Endothelial cell (in vitro differentiated cells): ENCODE data around the gene GGPS1. TPM values are rescaled to one million over a fixed set of nuclear protein-coding genes. Genes with fewer than 3 reads are reported as not detected.

Source experiments
- DNase-seq: peaks from one replicate; pipeline ENCODE4 v3.0.0; 2021; ENCODE audit warnings: low spot score
- H3K27ac Mint-ChIP-seq: one replicate; pipeline ENCODE4 v1.8.0; 2021; ENCODE audit warnings: mixed read lengths, inconsistent platforms; ENCODE audit not compliant: unreplicated experiment
- H3K27me3 Mint-ChIP-seq: one replicate; pipeline ENCODE4 v1.8.0; 2021; ENCODE audit warnings: mild to moderate bottlenecking, moderate library complexity, mixed read lengths, inconsistent platforms; ENCODE audit not compliant: unreplicated experiment
- H3K36me3 Mint-ChIP-seq: one replicate; pipeline ENCODE4 v1.8.0; 2021; ENCODE audit warnings: mild to moderate bottlenecking, low read depth, mixed read lengths, inconsistent platforms; ENCODE audit not compliant: unreplicated experiment
- H3K4me1 Mint-ChIP-seq: one replicate; pipeline ENCODE4 v1.8.0; 2021; ENCODE audit warnings: mild to moderate bottlenecking, mixed read lengths, inconsistent platforms; ENCODE audit not compliant: unreplicated experiment
- H3K4me3 Mint-ChIP-seq: one replicate; pipeline ENCODE4 v1.8.0; 2021; ENCODE audit warnings: mild to moderate bottlenecking, mixed read lengths, inconsistent platforms; ENCODE audit not compliant: unreplicated experiment
- H3K9me3 Mint-ChIP-seq: one replicate; pipeline ENCODE4 v1.8.0; 2021; ENCODE audit warnings: mixed read lengths, inconsistent platforms; ENCODE audit not compliant: unreplicated experiment
- CTCF ChIP-seq: fragments of 200-600 bp; sonication (generic); IDR thresholded peaks from one replicate; pipeline ENCODE4 v1.5.0; 2021; ENCODE audit warnings: antibody characterized with exemption; ENCODE audit not compliant: unreplicated experiment
- total RNA-seq: library from RNA; stranded (reverse); fragmentation: NEBNext Ultra II Directional; extraction: Animal tissue kit (Norgen Biotek cat#: 25700); gene quantifications from one replicate; pipeline ENCODE4 v1.2.1, GENCODE V29; 2021; ENCODE audit not compliant: unreplicated experiment

Gene GGPS1
- total RNA-seq, 1 donor from 2014 or later = 40.4 TPM

- Mint-ChIP-seq H3K4me1 (peaks cover 15% of the 10 kb centered on the region), H3K9me3 (no peaks in the 10 kb centered on the region), H3K27ac (no peak overlapping the region), H3K36me3 (no peaks in the 10 kb centered on the region), H3K4me3 (no peak overlapping the region), H3K27me3 (peaks cover 3% of the 10 kb centered on the region)
- no peak for DNase-seq
- no peak for TF ChIP-seq CTCF
These were observed 44.1 kb upstream of the GGPS1 start for GRCh38 chr1:235284231-235284769.

GRCh38 chr1:235286667-235287066, 41.7 kb upstream of the GGPS1 start:
- H3K9me3 Mint-ChIP-seq = no peaks in the 10 kb centered on the region
- no peak overlapping the region for H3K27ac Mint-ChIP-seq
- TF ChIP-seq CTCF = no peak
- peaks cover 15% of the 10 kb centered on the region for H3K4me1 Mint-ChIP-seq
- peaks cover 3% of the 10 kb centered on the region for H3K27me3 Mint-ChIP-seq
- no peak overlapping the region for H3K4me3 Mint-ChIP-seq
- H3K36me3 Mint-ChIP-seq = no peaks in the 10 kb centered on the region
- no peak for DNase-seq

GRCh38 chr1:235287208-235287882, 41.0 kb upstream of the GGPS1 start:
- DNase-seq = no peak
- H3K27ac Mint-ChIP-seq = peak overlapping the region; percentile 72

GRCh38 chr1:235289859-235290739, 38.3 kb upstream of the GGPS1 start:
- H3K4me1 Mint-ChIP-seq = peaks cover 16% of the 10 kb centered on the region
- H3K9me3 Mint-ChIP-seq = no peaks in the 10 kb centered on the region

More at GRCh38 chr1:235287208-235287882, 41.0 kb upstream of the GGPS1 start:
- TF ChIP-seq CTCF = no peak
- no peaks in the 10 kb centered on the region for H3K36me3 Mint-ChIP-seq
- no peaks in the 10 kb centered on the region for H3K9me3 Mint-ChIP-seq
- H3K4me3 Mint-ChIP-seq = no peak overlapping the region
- H3K27me3 Mint-ChIP-seq = peaks cover 3% of the 10 kb centered on the region
- peaks cover 16% of the 10 kb centered on the region for H3K4me1 Mint-ChIP-seq

More at GRCh38 chr1:235289859-235290739, 38.3 kb upstream of the GGPS1 start:
- Mint-ChIP-seq H3K27me3 (peaks cover 3% of the 10 kb centered on the region), H3K36me3 (no peaks in the 10 kb centered on the region), H3K27ac (no peak overlapping the region), H3K4me3 (no peak overlapping the region)
- TF ChIP-seq CTCF = no peak
- no peak for DNase-seq
